IgD-negative memory B cell (primary cell): ENCODE data around the gene SNRNP48. TPM values are rescaled to one million over a fixed set of nuclear protein-coding genes. Genes with fewer than 3 reads are reported as not detected.

Source experiments
- H3K27ac Mint-ChIP-seq, 3 donors: one replicate each; pipeline ENCODE4 v1.8.0; 2020 to 2022; ENCODE audit warnings: mild to moderate bottlenecking in 3 of 3, mixed read lengths in 3 of 3, moderate library complexity in 1 of 3
- H3K27me3 Mint-ChIP-seq: one replicate; pipeline ENCODE4 v1.8.0; 2021; ENCODE audit warnings: mixed read lengths
- H3K36me3 Mint-ChIP-seq: one replicate; pipeline ENCODE4 v1.8.0; 2020; ENCODE audit warnings: mild to moderate bottlenecking, mixed read lengths
- H3K4me1 Mint-ChIP-seq, 3 donors: one replicate each; pipeline ENCODE4 v1.8.0; 2020 to 2022; ENCODE audit warnings: mixed read lengths in 3 of 3, mild to moderate bottlenecking in 1 of 3
- H3K4me3 Mint-ChIP-seq, 4 donors: one replicate each; pipeline ENCODE4 v1.8.0; 2020 to 2022; ENCODE audit warnings: mild to moderate bottlenecking in 4 of 4, mixed read lengths in 4 of 4, moderate library complexity in 3 of 4
- H3K9me3 Mint-ChIP-seq, 3 donors: one replicate each; pipeline ENCODE4 v1.8.0; 2020 to 2021; ENCODE audit warnings: mixed read lengths in 3 of 3, mild to moderate bottlenecking in 1 of 3
- polyA plus RNA-seq: library from polyadenylated mRNA; unstranded; fragments of 300-500 nt; fragmentation: Illumina TruSeq; gene quantifications from one replicate; pipeline ENCODE4 v1.2.3, GENCODE V29; 2021

Gene SNRNP48
- polyA plus RNA-seq, 1 donor from 2014 or later = 6.9 TPM

DNA sequence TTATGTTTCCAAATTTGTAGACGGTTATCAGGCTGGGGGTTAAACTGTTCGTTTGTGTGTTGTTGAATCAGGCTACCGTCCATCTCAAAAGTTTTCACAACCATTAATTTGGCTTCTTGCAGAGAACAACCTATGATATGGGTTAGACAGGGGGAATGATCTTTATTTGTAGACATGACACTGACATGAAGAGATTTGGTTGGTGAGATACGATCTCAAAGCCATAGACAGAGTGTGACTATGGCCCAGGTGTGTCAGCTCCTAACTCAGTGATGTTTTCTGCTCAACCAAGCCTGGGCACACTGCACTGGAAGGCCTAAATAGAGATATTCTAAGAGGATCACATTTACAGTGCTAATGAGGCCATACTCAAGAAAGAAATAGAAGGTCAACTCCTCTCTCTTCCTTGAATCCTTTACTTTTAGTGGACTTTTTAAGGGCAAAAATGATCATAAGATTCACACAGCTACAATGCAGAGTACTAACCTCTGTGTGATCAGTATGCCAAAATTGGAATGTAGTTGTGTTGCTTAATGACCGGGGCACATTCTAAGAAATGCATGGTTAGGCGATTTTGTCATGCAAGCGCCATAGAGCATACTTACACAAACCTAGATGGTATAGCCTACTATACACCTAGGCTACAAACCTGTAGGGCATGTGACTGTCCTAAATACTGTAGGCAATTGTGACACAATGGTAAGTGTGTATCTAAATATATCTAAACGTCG, 17.6 kb upstream of the SNRNP48 start:
- no peaks in the 10 kb centered on the region for H3K4me1 Mint-ChIP-seq
- H3K27me3 Mint-ChIP-seq = peaks cover 6% of the 10 kb centered on the region
- H3K4me3 Mint-ChIP-seq = no peak overlapping the region
- H3K27ac Mint-ChIP-seq = no peak overlapping the region
- H3K9me3 Mint-ChIP-seq = no peaks in the 10 kb centered on the region
- no peaks in the 10 kb centered on the region for H3K36me3 Mint-ChIP-seq

GRCh38 chr6:7574500-7574899, 15.5 kb upstream of the SNRNP48 start:
- Mint-ChIP-seq H3K4me1 (no peaks in the 10 kb centered on the region), H3K9me3 (no peaks in the 10 kb centered on the region), H3K36me3 (no peaks in the 10 kb centered on the region), H3K27ac (no peak overlapping the region), H3K4me3 (no peak overlapping the region), H3K27me3 (peaks cover 6% of the 10 kb centered on the region)

DNA sequence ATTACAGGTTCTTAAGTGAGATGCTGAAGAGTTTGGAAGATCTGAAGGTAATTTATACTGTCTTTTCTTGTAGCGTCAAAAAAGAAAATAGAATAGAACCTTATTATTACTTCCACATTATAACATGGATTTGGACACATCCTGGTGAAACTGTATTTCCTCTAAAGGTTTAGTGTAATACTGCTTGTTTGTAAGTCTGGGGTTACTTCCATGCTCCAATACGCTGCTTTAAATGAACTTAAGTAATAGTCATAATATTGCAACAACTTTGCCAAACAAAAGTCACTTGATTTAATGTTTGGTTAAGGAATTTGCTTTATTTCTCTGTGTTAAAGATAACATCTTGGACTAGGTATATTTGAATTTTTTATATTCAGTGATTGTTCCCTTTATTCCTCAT, 11.5 kb upstream of the SNRNP48 start:
- no peaks in the 10 kb centered on the region for H3K36me3 Mint-ChIP-seq
- no peaks in the 10 kb centered on the region for H3K4me1 Mint-ChIP-seq
- H3K27ac Mint-ChIP-seq = peak overlapping the region in 1 of 3 donors; percentile 43
- H3K27me3 Mint-ChIP-seq = peaks cover 4% of the 10 kb centered on the region
- H3K4me3 Mint-ChIP-seq = no peak overlapping the region
- no peaks in the 10 kb centered on the region for H3K9me3 Mint-ChIP-seq

GRCh38 chr6:7578931-7579330, 11.1 kb upstream of the SNRNP48 start:
- no peak overlapping the region for H3K4me3 Mint-ChIP-seq
- H3K4me1 Mint-ChIP-seq = no peaks in the 10 kb centered on the region
- H3K36me3 Mint-ChIP-seq = no peaks in the 10 kb centered on the region
- H3K27ac Mint-ChIP-seq = no peak overlapping the region
- no peaks in the 10 kb centered on the region for H3K9me3 Mint-ChIP-seq
- H3K27me3 Mint-ChIP-seq = peaks cover 4% of the 10 kb centered on the region

- no peak overlapping the region for H3K4me3 Mint-ChIP-seq
- peaks cover 4% of the 10 kb centered on the region for H3K36me3 Mint-ChIP-seq
- no peaks in the 10 kb centered on the region for H3K4me1 Mint-ChIP-seq
- H3K27ac Mint-ChIP-seq = no peak overlapping the region
- H3K9me3 Mint-ChIP-seq = no peaks in the 10 kb centered on the region
- peaks cover 4% of the 10 kb centered on the region for H3K27me3 Mint-ChIP-seq
Observed at GRCh38 chr6:7579851-7580250, 10.1 kb upstream of the SNRNP48 start.

GRCh38 chr6:7580537-7580926, 9.5 kb upstream of the SNRNP48 start:
- Mint-ChIP-seq H3K4me3 (no peak overlapping the region), H3K36me3 (peaks cover 4% of the 10 kb centered on the region)

DNA sequence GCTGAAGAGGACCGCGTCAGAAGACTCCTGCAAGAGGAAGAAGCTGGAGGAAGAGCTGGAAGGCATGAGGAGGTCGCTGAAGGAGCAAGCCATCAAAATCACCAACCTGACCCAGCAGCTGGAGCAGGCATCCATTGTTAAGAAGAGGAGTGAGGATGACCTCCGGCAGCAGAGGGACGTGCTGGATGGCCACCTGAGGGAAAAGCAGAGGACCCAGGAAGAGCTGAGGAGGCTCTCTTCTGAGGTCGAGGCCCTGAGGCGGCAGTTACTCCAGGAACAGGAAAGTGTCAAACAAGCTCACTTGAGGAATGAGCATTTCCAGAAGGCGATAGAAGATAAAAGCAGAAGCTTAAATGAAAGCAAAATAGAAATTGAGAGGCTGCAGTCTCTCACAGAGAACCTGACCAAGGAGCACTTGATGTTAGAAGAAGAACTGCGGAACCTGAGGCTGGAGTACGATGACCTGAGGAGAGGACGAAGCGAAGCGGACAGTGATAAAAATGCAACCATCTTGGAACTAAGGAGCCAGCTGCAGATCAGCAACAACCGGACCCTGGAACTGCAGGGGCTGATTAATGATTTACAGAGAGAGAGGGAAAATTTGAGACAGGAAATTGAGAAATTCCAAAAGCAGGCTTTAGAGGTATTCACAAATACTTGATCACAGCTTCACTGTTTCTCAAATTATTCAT, 8.9 kb upstream of the SNRNP48 start:
- Mint-ChIP-seq H3K9me3 (no peaks in the 10 kb centered on the region), H3K27ac (no peak overlapping the region), H3K36me3 (peaks cover 4% of the 10 kb centered on the region), H3K4me3 (no peak overlapping the region), H3K27me3 (peaks cover 2% of the 10 kb centered on the region), H3K4me1 (no peaks in the 10 kb centered on the region)

More at GRCh38 chr6:7580537-7580926, 9.5 kb upstream of the SNRNP48 start:
- H3K27ac Mint-ChIP-seq = no peak overlapping the region
- no peaks in the 10 kb centered on the region for H3K4me1 Mint-ChIP-seq
- peaks cover under 1% of the 10 kb centered on the region for H3K27me3 Mint-ChIP-seq
- H3K9me3 Mint-ChIP-seq = no peaks in the 10 kb centered on the region

DNA sequence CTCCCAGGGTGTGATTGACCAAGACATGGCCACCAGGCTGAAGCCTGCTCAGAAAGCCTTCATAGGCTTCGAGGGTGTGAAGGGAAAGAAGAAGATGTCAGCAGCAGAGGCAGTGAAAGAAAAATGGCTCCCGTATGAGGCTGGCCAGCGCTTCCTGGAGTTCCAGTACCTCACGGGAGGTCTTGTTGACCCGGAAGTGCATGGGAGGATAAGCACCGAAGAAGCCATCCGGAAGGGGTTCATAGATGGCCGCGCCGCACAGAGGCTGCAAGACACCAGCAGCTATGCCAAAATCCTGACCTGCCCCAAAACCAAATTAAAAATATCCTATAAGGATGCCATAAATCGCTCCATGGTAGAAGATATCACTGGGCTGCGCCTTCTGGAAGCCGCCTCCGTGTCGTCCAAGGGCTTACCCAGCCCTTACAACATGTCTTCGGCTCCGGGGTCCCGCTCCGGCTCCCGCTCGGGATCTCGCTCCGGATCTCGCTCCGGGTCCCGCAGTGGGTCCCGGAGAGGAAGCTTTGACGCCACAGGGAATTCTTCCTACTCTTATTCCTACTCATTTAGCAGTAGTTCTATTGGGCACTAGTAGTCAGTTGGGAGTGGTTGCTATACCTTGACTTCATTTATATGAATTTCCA, 4.6 kb upstream of the SNRNP48 start:
- Mint-ChIP-seq H3K4me3 (no peak overlapping the region), H3K36me3 (peaks cover 6% of the 10 kb centered on the region), H3K9me3 (no peaks in the 10 kb centered on the region)

GRCh38 chr6:7587631-7588100, 2.3 kb upstream of the SNRNP48 start:
- peaks cover 2% of the 10 kb centered on the region for H3K27me3 Mint-ChIP-seq
- H3K36me3 Mint-ChIP-seq = peaks cover 6% of the 10 kb centered on the region
- peak overlapping the region in 1 of 3 donors; percentile 14 for H3K27ac Mint-ChIP-seq
- H3K4me1 Mint-ChIP-seq = peaks cover 26 to 36% (median 30%) of the 10 kb centered on the region in 3 donors
- peak overlapping the region in 1 of 4 donors; percentile 44 for H3K4me3 Mint-ChIP-seq
- H3K9me3 Mint-ChIP-seq = no peaks in the 10 kb centered on the region

More for the DNA sequence above, 4.6 kb upstream of the SNRNP48 start:
- Mint-ChIP-seq H3K4me1 (peaks cover 10 to 18% (median 16%) of the 10 kb centered on the region in 3 donors), H3K27ac (no peak overlapping the region), H3K27me3 (peaks cover 2% of the 10 kb centered on the region)

DNA sequence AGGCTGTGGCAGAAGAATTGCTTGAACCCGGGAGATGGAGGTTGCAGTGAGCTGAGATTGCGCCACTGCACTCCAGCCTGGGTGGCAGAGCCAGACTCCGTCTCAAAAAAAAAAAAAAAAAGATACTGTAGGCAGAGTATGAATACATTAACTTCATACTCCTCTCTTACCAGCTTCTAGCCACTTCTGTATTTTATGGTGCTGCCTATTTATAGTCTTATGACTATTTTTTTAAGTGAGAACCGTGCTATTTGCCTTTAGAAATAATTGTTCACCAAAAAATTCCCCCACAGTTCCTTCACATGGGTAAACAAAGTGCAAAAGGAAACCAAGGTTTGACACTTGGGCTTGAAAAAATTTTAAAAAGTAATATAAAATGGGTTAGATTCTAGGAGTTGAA, 1.5 kb upstream of the SNRNP48 start:
- Mint-ChIP-seq H3K9me3 (no peaks in the 10 kb centered on the region), H3K4me1 (peaks cover 29 to 42% (median 30%) of the 10 kb centered on the region in 3 donors), H3K36me3 (peaks cover 6% of the 10 kb centered on the region), H3K27ac (peak overlapping the region in 1 of 3 donors; percentile 19), H3K4me3 (peak overlapping the region in 1 of 4 donors; percentile 97), H3K27me3 (peaks cover 2% of the 10 kb centered on the region)

- Mint-ChIP-seq H3K4me1 (peaks cover 29 to 42% (median 30%) of the 10 kb centered on the region in 3 donors), H3K27me3 (peaks cover 2% of the 10 kb centered on the region), H3K36me3 (peaks cover 6% of the 10 kb centered on the region), H3K27ac (peak overlapping the region; percentile 52 to 96 (median 92)), H3K4me3 (peak overlapping the region; percentile 97 to 100 (median 100)), H3K9me3 (no peaks in the 10 kb centered on the region)
Observed at GRCh38 chr6:7589221-7589620, 777 bp upstream of the SNRNP48 start.

GRCh38 chr6:7590918-7591302, 912 bp downstream of the SNRNP48 start:
- H3K9me3 Mint-ChIP-seq = no peaks in the 10 kb centered on the region
- peaks cover 2% of the 10 kb centered on the region for H3K36me3 Mint-ChIP-seq
- H3K27ac Mint-ChIP-seq = peak overlapping the region; percentile 59 to 92 (median 69)
- H3K27me3 Mint-ChIP-seq = no peaks in the 10 kb centered on the region
- H3K4me1 Mint-ChIP-seq = peaks cover 29 to 42% (median 30%) of the 10 kb centered on the region in 3 donors
- H3K4me3 Mint-ChIP-seq = peak overlapping the region; percentile 97 to 100 (median 100)

DNA sequence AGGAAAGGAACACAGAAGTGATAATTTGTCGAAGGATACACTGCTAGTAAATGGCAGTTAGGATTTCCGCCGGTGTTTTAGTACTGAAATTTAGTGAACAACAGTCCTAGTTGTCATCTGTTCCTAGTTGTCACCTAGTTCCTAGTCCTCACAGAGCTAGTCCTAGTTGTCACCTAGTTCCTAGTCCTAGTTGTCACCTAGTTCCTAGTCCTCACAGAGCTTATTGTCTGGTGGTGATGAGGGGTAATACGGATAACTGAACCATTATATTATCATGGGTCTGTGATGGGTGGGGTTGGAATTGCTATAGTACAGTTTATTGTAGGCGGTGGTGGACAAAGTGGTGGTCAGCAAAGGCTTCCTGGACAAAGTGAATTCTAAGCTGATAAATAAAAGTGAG, 1.8 kb downstream of the SNRNP48 start:
- Mint-ChIP-seq H3K9me3 (no peaks in the 10 kb centered on the region), H3K27ac (no peak overlapping the region), H3K36me3 (peaks cover 5% of the 10 kb centered on the region), H3K4me1 (peaks cover 29 to 42% (median 30%) of the 10 kb centered on the region in 3 donors), H3K27me3 (no peaks in the 10 kb centered on the region), H3K4me3 (peak overlapping the region in 3 of 4 donors; percentile 36 to 97 (median 70))

- Mint-ChIP-seq H3K27me3 (no peaks in the 10 kb centered on the region), H3K36me3 (peaks cover 7% of the 10 kb centered on the region), H3K4me1 (peaks cover 25 to 37% (median 29%) of the 10 kb centered on the region in 3 donors), H3K4me3 (no peak overlapping the region), H3K27ac (no peak overlapping the region), H3K9me3 (no peaks in the 10 kb centered on the region)
Observed at GRCh38 chr6:7593229-7593628, 3.2 kb downstream of the SNRNP48 start.

DNA sequence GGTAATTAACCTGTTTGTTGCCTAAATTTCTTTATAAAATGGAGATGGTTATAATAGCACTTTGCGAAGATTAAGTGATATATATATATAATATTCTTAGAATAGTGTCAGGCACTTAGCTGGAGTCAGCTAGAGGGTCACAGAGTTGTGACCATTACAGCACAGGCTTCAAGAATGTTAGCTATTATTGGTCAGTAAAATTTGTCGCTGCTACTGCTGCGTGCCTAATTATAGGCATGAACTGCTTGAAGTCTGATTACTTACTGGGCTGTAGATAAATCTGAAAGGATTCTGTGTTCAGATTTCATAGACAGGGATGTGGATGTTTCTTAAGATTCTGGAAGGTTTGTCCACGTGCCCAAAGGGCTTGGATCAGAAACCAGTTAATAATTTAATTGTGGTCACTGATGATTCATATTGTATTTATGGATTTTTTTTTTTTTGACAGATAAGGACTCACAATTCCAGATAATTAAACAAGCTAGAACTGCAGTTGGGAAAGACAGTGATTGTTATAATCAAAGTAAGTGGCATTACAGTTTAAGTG, 4.7 kb downstream of the SNRNP48 start:
- peaks cover 9% of the 10 kb centered on the region for H3K36me3 Mint-ChIP-seq
- no peak overlapping the region for H3K4me3 Mint-ChIP-seq
- H3K27me3 Mint-ChIP-seq = no peaks in the 10 kb centered on the region
- H3K4me1 Mint-ChIP-seq = peaks cover 20 to 30% (median 25%) of the 10 kb centered on the region in 3 donors
- no peak overlapping the region for H3K27ac Mint-ChIP-seq
- H3K9me3 Mint-ChIP-seq = no peaks in the 10 kb centered on the region
